ENCODE data around the gene TMEM151A.
"Not testable (repeated sequence)": the region's sequence is repeated elsewhere in the genome, so short reads cannot be mapped to it uniquely, and the experiment has no call there.

TMEM151A gene

DNA sequence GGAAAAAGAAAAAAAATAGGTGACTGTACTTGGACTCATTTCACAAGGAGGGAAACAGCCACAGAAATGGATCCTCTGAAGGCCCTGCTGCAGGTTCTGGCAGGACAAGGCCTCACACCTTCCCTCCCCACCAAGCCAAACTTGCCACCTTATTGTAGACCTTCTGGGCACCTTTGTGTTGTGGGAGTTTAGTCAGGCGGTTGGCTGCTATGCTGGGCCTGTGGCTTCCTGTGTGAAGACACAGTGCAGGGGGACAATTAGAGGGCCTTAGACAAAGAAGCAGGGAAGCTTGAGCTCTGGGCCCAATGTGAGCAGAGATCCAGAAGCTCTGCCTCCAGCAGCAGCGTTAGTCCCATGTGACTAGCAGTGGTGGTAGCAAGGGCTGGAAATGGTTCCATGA is 19.1 kb upstream of the TMEM151A start:
- Mint-ChIP-seq H3K4me1 (peaks cover 46% of the 10 kb centered on the region), H3K4me3 (no peak overlapping the region), H3K9me3 (no peaks in the 10 kb centered on the region), H3K36me3 (peaks cover 47% of the 10 kb centered on the region), H3K27me3 (no peaks in the 10 kb centered on the region), H3K27ac (peak overlapping the region; percentile 29)
- no peak for DNase-seq
- CTCF ChIA-PET: interaction anchor here (0.8 to 0.9 kb wide), 2 partner anchors 8 to 10 kb away, joined by 3 read pairs; no protein-coding TSS in a partner anchor

DNA sequence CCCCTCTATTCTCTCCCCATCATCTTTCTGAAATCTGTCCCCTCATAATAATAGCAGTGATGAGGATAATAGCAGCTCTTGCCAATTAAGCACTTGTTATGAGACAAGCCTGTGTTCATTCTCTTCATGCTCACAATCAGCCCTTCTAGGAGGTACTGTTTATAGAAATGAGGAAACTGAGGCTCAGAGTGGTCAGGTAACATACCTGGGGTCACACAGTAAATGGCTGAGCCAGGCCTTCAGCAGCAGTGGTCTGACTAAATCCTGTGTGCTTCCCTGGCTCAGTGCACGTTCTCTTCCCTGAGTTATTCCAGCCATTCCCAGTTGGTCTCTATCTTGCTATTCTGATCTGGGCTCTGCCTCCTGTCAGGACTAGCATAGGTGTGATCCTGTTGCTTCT is 17.5 kb upstream of the TMEM151A start:
- DNase-seq: no peak
- H3K4me3 Mint-ChIP-seq: no peak overlapping the region
- H3K36me3 Mint-ChIP-seq: peaks cover 47% of the 10 kb centered on the region
- CTCF ChIA-PET: interaction anchor here (0.9 kb wide), 1 partner anchor 8 kb away, joined by 3 read pairs; no protein-coding TSS in a partner anchor
- H3K27me3 Mint-ChIP-seq: peaks cover 8% of the 10 kb centered on the region
- H3K27ac Mint-ChIP-seq: no peak overlapping the region
- H3K4me1 Mint-ChIP-seq: peaks cover 46% of the 10 kb centered on the region
- no peaks in the 10 kb centered on the region for H3K9me3 Mint-ChIP-seq

DNA sequence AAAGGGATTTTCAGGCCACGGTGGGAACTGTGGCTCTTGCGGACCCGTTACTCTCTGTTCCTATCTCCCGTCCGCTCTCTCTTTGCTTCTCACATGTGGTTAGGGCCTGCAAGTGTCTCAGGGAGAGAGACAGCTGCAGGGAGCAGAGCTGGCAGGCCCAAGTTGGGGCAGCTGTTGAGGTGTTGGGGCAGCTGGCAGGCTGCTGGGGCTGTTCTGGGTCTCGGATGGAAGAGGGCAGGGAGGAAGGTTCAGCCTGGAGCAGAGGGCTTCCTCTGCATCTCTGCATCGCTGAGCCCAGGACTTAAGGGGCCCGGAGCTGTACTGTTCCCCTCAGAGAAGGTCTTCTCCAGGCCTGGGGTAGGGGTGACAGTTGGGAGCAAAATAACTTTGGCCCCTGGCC is 16.3 kb upstream of the TMEM151A start:
- no peaks in the 10 kb centered on the region for H3K9me3 Mint-ChIP-seq
- DNase-seq: no peak
- H3K4me3 Mint-ChIP-seq: no peak overlapping the region
- H3K27me3 Mint-ChIP-seq: peaks cover 19% of the 10 kb centered on the region
- H3K4me1 Mint-ChIP-seq: peaks cover 39% of the 10 kb centered on the region
- peaks cover 43% of the 10 kb centered on the region for H3K36me3 Mint-ChIP-seq
- CTCF ChIA-PET: no interaction called here
- H3K27ac Mint-ChIP-seq: no peak overlapping the region

DNA sequence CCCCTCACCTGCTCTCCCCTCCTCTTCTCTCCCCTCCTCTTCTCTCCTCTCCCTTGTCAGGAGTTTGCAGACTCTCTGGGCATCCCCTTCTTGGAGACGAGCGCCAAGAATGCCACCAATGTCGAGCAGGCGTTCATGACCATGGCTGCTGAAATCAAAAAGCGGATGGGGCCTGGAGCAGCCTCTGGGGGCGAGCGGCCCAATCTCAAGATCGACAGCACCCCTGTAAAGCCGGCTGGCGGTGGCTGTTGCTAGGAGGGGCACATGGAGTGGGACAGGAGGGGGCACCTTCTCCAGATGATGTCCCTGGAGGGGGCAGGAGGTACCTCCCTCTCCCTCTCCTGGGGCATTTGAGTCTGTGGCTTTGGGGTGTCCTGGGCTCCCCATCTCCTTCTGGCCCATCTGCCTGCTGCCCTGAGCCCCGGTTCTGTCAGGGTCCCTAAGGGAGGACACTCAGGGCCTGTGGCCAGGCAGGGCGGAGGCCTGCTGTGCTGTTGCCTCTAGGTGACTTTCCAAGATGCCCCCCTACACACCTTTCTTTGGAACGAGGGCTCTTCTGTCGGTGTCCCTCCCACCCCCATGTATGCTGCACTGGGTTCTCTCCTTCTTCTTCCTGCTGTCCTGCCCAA is 15.6 kb upstream of the TMEM151A start:
- Mint-ChIP-seq H3K9me3 (no peaks in the 10 kb centered on the region), H3K27ac (no peak overlapping the region), H3K4me1 (peaks cover 35% of the 10 kb centered on the region), H3K36me3 (peaks cover 39% of the 10 kb centered on the region), H3K27me3 (peaks cover 26% of the 10 kb centered on the region), H3K4me3 (no peak overlapping the region)
- CTCF ChIA-PET: interaction anchor here (1.2 kb wide), 1 partner anchor 8 kb away, joined by 5 read pairs; the partner anchor contains the start of gene RAB1B
- DNase-seq: no peak

DNA sequence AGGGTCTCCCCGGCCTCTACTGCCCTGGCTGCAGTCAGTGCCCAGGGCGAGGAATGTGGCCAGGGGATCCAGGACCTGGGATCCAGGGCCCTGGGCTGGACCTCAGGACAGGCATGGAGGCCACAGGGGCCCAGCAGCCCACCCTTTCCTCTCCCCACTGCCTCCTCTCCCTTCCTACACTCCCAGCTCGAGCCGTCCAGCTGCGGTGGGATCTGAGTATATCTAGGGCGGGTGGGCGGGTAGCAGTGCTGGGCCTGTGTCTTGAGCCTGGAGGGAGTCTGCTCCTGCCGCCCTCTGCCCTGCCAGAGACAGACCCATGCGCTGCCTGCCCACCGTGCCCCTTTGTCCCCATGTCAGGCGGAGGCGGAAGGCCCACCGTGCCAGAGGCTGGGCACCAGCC is 15.1 kb upstream of the TMEM151A start:
- DNase-seq, H3K9me3 Mint-ChIP-seq, H3K4me3 Mint-ChIP-seq: not testable (repeated sequence)
- CTCF ChIA-PET: interaction anchor here (0.9 to 1.2 kb wide), 2 partner anchors 9 to 18 kb away, joined by 3 to 5 read pairs; partner anchors contain the start of gene RAB1B
- Mint-ChIP-seq H3K36me3 (peaks cover 38% of the 10 kb centered on the region), H3K4me1 (peaks cover 39% of the 10 kb centered on the region), H3K27ac (peak overlapping the region; percentile 55), H3K27me3 (peaks cover 26% of the 10 kb centered on the region)

DNA sequence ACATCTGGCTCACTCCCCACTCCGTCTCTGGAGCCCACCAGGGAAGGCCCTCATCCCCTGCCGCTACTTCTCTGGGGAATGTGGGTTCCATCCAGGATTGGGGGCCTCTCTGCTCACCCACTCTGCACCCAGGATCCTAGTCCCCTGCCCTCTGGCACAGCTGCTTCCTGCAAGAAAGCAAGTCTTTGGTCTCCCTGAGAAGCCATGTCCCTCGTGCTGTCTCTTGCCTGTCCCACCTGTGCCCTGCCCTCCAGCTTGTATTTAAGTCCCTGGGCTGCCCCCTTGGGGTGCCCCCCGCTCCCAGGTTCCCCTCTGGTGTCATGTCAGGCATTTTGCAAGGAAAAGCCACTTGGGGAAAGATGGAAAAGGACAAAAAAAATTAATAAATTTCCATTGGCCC is 14.6 kb upstream of the TMEM151A start:
- peak overlapping the region; percentile 55 for H3K27ac Mint-ChIP-seq
- peaks cover 34% of the 10 kb centered on the region for H3K36me3 Mint-ChIP-seq
- CTCF ChIA-PET: interaction anchor here (0.9 to 1.2 kb wide), 3 partner anchors 9 to 255 kb away, joined by 3 to 5 read pairs (median 3); partner anchors contain the start of gene RAB1B
- peaks cover 31% of the 10 kb centered on the region for H3K27me3 Mint-ChIP-seq
- H3K4me3 Mint-ChIP-seq, H3K9me3 Mint-ChIP-seq, DNase-seq: not testable (repeated sequence)
- peaks cover 39% of the 10 kb centered on the region for H3K4me1 Mint-ChIP-seq

DNA sequence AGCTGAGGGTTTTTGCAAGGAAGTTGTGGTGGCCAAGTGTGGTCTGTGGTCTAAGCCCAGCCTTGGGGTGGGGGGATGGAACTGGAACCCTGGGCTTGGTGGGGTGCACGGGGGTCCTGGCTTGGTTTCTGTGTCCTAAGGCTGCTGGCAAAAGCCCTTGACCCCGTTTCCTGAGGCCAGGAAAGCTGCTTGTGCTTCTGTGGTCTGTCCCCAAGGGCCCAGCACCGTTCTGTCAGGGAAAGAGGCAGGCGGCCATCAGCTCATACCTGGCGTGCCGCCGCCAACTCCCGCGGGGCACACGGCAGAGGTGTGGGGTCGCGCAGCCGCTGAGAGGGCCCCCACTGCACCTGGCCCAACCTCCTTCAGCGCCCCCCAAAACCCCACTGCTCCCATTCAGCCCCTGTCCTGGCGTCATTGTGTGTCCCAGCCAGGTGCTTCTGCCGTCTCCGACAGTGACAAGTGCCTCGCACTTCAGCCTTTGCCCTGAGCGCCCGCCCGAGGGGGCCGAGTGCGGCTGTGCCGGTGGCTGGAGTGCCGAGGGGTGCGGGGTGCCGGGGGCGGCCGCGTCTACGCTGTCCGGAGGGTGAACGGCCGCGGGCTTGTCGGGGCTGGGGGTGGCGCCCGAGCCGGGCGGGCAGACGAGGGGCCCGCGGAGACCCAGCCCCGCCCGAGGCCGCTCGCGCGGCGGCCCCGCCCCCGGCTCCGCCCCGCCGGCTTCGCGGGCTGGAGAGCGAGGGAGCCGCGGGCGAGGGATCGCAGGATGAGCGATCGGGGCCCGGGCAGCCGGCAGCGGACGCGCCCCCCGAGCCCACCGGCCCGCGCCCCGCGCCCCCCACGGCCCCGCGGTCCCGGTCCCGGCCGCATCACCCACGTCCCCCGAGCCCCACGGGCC is 14.0 kb upstream of the TMEM151A start, which contains the start of gene CNIH2:
TSS of gene CNIH2 (plus strand) at position 705 of the 892 bp plus-strand sequence. CDS start 282 bp downstream, outside the sequence.
- Mint-ChIP-seq H3K4me1 (peaks cover 40% of the 10 kb centered on the region), H3K27me3 (peaks cover 36% of the 10 kb centered on the region), H3K9me3 (no peaks in the 10 kb centered on the region), H3K4me3 (peak within 1 kb of the TSS; percentile 40), H3K27ac (peak within 1 kb of the TSS; percentile 55), H3K36me3 (peaks cover 29% of the 10 kb centered on the region)
- CTCF ChIA-PET: interaction anchor here (0.9 to 1.2 kb wide), 3 partner anchors 10 to 255 kb away, joined by 3 to 5 read pairs (median 3); partner anchors contain the start of gene RAB1B
- peak; percentile 66 for DNase-seq

DNA sequence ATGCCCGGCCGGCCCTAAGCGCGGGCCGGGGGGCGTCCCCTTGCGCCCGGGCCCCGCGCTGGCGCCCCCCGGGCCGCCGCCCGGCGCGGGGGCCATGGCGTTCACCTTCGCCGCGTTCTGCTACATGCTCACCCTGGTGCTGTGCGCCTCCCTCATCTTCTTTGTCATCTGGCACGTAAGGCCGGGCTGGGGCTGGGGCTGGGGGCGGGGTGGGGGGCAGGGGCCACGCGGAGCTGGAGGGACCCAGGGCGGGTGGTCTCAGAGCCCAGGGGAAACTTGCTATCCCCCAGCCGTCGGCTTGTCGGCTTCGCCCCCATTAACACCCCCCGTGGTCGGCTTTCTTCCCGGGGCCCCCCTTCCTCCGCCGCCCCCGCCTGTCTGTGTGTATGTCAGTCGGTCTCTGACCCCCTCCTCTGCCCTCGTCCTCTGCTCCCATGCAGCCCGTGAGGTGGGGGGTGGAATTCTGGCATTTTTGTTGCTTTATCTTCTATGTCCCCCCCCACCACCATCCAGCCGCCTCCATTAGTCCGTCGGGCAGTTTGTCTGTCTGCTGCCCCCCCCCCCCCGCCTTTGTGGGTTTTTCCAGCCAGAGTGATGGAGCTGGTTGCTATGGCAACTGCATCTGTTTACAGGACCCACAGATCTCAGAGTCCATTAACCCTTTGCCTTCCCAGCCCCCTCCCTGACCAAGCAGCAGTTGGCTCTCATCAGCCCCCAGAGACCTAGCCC is 13.2 kb upstream of the TMEM151A start:
- Mint-ChIP-seq H3K9me3 (no peaks in the 10 kb centered on the region), H3K36me3 (peaks cover 22% of the 10 kb centered on the region), H3K27ac (no peak overlapping the region), H3K27me3 (peaks cover 36% of the 10 kb centered on the region), H3K4me1 (peaks cover 43% of the 10 kb centered on the region), H3K4me3 (peak overlapping the region; percentile 40)
- DNase-seq: no peak
- CTCF ChIA-PET: no interaction called here

DNA sequence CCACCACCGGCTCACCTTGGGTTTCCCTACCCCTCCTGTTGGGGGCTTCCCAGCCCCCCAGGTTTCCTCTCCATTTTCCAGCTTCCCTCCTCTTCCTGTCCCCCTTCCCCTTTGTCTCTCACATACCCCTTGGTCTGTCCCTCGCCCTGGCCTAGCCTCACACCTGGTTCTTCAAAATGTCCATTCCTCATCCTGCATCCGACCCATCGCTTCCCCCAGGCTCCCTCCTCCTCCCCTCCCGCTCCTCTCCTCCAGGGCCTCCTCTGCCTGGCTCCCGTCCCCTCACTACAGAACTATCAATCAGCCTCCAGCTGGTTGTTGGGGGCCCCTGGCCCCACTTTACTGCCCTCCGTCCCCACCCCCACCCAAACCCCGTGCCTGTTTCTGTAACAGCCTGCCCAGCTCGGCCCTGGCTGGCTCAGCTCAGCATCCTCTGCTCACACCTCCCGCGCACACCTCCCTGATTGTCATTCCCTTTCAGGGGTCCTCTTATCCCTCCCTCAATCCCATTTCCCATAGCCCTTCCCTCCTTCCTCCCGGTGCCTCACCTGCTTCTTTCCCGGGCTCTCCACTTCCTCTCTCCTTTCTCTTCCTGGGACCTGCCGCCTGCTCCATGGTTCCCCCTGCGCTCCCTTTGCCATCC is 12.5 kb upstream of the TMEM151A start:
- Mint-ChIP-seq H3K36me3 (peaks cover 18% of the 10 kb centered on the region), H3K4me1 (peaks cover 43% of the 10 kb centered on the region), H3K27ac (no peak overlapping the region), H3K4me3 (peak overlapping the region; percentile 40), H3K9me3 (no peaks in the 10 kb centered on the region), H3K27me3 (peaks cover 36% of the 10 kb centered on the region)
- CTCF ChIA-PET: no interaction called here
- DNase-seq: no peak

DNA sequence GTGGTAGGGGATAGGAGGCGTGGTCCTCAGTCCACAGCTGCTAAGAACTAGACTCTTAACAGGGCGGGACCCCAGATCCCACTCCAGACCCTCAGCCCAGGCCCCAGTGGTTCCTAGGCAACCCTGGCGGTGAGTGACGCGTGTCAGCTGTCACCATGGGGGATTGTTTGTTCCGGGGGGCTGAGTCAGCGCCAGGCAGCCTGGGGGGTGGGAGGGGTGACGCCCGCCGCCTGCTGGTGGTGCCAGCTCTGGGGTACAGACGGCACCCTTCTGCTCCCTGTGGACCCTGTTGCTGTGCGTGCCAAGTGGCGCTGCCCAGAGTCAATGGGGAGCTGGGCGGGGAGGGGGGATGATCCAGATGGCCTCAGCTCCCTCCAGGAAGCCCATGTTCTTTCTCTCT is 11.3 kb upstream of the TMEM151A start:
- peaks cover 36% of the 10 kb centered on the region for H3K27me3 Mint-ChIP-seq
- no peaks in the 10 kb centered on the region for H3K9me3 Mint-ChIP-seq
- no peak overlapping the region for H3K4me3 Mint-ChIP-seq
- peaks cover 43% of the 10 kb centered on the region for H3K4me1 Mint-ChIP-seq
- DNase-seq: no peak
- H3K27ac Mint-ChIP-seq: no peak overlapping the region
- peaks cover 12% of the 10 kb centered on the region for H3K36me3 Mint-ChIP-seq
- CTCF ChIA-PET: interaction anchor here (0.6 to 1.5 kb wide), 5 partner anchors 8 to 83 kb away, joined by 3 to 4 read pairs (median 3); no protein-coding TSS in a partner anchor

DNA sequence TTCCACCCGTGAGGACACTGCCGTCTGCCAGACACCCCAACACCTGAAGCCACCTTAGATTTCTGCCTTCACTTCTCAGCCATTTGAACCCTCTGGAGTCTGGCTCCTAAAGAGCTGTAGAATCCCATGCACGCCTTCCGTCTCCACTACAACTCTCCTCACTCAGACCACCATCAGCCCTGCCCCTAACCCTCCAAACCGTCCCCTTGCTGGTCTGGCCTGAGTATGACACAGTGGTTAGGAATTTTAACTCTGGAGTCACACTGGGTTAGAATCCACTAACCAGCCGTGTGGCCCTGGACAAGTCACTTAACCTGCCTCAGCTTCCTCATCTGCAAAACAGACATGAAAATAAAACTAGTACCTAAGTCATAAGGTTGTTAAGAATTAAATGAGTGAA is 10.7 kb upstream of the TMEM151A start:
- Mint-ChIP-seq H3K4me3 (no peak overlapping the region), H3K36me3 (peaks cover 8% of the 10 kb centered on the region), H3K4me1 (peaks cover 43% of the 10 kb centered on the region), H3K27ac (peak overlapping the region; percentile 24), H3K9me3 (no peaks in the 10 kb centered on the region), H3K27me3 (peaks cover 36% of the 10 kb centered on the region)
- no peak for DNase-seq
- CTCF ChIA-PET: interaction anchor here (0.7 to 1.5 kb wide), 4 partner anchors 9 to 30 kb away, joined by 3 to 4 read pairs (median 3); no protein-coding TSS in a partner anchor

DNA sequence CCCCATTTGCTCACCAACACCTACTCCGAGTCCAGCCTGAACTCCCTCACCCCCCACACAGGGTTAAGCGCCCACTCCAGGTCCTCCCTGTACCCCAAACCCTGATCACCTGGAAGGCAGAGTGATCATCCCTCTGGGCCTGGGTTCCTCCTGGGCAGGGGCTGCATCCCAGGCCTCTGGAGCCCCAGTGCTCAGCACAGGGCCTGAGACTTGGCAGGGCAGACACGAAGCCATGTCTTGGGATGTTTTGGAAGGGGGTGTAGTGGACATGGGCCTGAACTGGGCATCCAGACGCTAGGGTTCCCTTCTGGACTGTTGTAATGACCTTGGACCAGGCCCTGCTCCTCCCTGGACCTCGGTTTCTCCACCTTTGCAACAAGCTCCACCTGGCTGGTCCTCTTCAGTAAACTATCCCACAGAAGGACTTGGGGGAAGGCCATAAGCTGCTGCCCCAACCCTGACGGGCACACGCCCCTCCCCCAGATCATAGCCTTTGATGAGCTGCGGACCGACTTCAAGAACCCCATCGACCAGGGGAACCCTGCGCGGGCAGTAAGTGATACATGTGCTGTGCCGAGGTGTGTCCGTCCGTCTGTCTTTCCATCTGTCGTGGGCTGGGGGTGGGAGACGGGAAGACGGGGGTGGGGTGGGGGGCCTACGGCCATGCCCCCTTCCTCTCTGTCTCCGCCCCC is 9.8 kb upstream of the TMEM151A start:
- CTCF ChIA-PET: interaction anchor here (0.9 to 2.6 kb wide), 11 partner anchors 8 to 201 kb away, joined by 3 to 15 read pairs (median 4); partner anchors contain the start of gene TMEM151A
- H3K27me3 Mint-ChIP-seq: peaks cover 36% of the 10 kb centered on the region
- peaks cover 48% of the 10 kb centered on the region for H3K4me1 Mint-ChIP-seq
- no peak for DNase-seq
- peaks cover 3% of the 10 kb centered on the region for H3K36me3 Mint-ChIP-seq
- no peaks in the 10 kb centered on the region for H3K9me3 Mint-ChIP-seq
- H3K4me3 Mint-ChIP-seq: no peak overlapping the region
- no peak overlapping the region for H3K27ac Mint-ChIP-seq
